Measurements from ENCODE around the gene RUNDC3A.

GRCh38 chr17:44362459-44362948 lies 54.1 kb downstream of the RUNDC3A start:
- TF ChIP-seq CTCF (CRISPR knock-in tag; IDR thresholded peaks at IDR 0.05), result no peak
- no peak for TF ChIP-seq ZNF407 (CRISPR knock-in tag; IDR thresholded peaks at IDR 0.05; ENCODE audit: not compliant biosample characterization)
- TF ChIP-seq RFXAP (CRISPR knock-in tag; IDR thresholded peaks at IDR 0.05; ENCODE audit: borderline replicate concordance), result no peak
- no peak for TF ChIP-seq MAX (IDR thresholded peaks at IDR 0.05)
- TF ChIP-seq POLR2AphosphoS5 (IDR thresholded peaks at IDR 0.05; ENCODE audit: low read depth, low read length), result no peak
- no peak for TF ChIP-seq MXD1 (CRISPR knock-in tag; IDR thresholded peaks at IDR 0.05)
- no peak for TF ChIP-seq NFIC (IDR thresholded peaks at IDR 0.05; ENCODE audit: low read length)
- no peak for TF ChIP-seq ZNF512 (CRISPR knock-in tag; IDR thresholded peaks at IDR 0.05)
- TF ChIP-seq NKX3-1 (CRISPR knock-in tag; IDR thresholded peaks at IDR 0.05), result no peak
